SW480 (cell line): ENCODE results near the gene C16orf54.
"Not testable (repeated sequence)": the region's sequence is repeated elsewhere in the genome, so short reads cannot be mapped to it uniquely, and the experiment has no call there.

ENCODE experiments used
- DNase-seq: peaks from one replicate; pipeline ENCODE4 v3.0.0-alpha.2; 2016; ENCODE audit warnings: low spot score

C16orf54 gene

GRCh38 chr16:29767062-29767461, 21.3 kb upstream of the C16orf54 start:
- DNase-seq = no peak

GRCh38 chr16:29766571-29766970, 20.8 kb upstream of the C16orf54 start:
- no peak for DNase-seq

DNA sequence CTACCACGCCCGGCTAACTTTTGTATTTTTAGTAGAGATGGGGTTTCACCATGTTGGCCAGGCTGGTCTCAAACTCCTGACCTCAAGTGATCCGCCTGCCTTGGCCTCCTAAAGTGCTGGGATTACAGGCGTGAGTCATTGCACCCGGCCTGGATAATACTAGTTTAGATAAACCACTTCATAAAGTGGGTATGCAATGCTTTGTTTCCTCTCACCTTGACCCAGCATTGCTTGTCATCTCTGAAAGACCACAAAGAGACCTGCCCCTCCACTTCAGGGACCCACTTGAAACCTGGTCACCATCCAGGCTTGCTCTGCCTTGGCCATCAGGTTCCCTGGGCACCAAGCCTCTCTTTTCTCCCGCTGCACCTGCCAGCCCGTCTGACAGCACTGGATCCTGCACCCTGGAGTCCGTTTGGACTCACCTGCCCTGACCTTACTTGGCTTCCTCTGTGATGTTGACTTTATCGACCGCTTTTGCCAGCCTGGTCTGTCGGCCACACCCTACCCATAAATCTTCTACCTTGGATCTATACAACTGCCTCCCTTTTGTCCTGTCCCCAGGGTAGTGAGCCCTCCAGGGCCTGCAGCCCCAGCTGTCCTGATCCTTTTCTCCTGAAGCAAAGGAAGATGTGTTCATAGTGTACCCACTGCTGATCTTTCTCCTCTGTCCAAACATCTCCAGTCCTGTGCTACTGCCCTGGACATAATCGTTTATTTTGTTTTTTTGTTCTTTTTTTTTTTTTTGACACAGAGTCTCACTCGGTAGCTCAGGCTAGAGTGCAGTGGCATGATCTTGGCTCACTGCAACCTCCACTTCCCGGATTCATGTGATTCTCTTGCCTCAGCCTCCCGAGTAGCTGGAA, 19.6 kb upstream of the C16orf54 start:
- DNase-seq = peak; percentile 88

GRCh38 chr16:29763326-29763725, 17.5 kb upstream of the C16orf54 start:
- DNase-seq = no peak

- DNase-seq = no peak
Measured at GRCh38 chr16:29761882-29762281, 16.1 kb upstream of the C16orf54 start.

GRCh38 chr16:29761280-29761651, 15.5 kb upstream of the C16orf54 start:
- DNase-seq = not testable (repeated sequence)

DNA sequence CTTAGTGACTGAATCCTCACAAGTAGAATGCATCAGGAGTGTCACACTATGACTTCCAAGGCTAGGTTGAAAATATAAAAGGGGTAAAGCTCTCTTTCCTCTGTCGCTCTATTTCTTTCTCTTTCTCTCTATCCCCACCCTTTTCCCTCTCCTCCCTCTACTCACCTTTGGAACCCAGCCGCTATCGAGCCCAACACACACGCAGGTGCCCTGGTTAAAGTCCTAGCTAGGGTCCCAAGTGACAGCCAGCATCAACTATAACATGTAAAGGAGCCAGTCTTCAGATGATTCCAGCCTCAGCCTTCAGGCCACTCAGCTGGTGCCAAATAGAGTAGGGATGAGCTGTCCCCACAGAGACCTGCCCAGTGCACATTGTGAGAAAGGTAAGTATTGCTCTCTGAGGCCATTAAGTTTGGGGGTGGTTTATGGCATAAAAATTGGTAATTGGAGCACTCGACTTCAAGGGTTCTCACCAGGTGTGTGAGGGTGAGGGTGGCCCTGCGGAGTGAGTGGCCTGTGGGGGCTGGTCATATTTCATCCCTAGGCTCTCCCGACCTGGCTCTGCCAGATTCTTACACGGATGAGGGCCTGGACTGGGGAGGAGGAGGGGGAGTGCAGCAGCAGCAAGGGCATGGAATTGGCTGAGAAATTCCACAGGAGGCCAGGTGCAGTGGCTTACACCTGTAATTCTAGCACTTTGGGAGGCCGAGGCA, 14.9 kb upstream of the C16orf54 start:
- no peak for DNase-seq

GRCh38 chr16:29757950-29758466, 12.2 kb upstream of the C16orf54 start:
- DNase-seq = no peak

DNA sequence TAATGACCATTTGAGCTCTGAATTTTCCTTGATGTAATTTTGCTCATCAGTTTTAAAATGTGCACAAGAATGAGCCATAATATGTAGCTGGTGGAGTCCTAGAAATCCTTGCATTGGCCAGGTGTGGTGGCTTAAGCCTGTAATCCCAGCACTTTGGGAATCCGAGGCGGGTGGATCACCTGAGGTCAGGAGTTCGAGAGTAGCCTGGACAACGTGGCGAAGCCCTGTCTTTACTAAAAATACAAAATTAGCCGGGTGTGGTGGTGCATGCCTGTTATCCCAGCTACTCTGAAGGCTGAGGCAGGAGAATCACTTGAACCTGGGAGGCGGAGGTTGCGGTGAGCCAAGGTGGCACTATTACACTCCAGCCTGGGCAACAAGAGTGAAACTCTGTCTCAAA, 11.3 kb upstream of the C16orf54 start:
- DNase-seq = not testable (repeated sequence)

DNA sequence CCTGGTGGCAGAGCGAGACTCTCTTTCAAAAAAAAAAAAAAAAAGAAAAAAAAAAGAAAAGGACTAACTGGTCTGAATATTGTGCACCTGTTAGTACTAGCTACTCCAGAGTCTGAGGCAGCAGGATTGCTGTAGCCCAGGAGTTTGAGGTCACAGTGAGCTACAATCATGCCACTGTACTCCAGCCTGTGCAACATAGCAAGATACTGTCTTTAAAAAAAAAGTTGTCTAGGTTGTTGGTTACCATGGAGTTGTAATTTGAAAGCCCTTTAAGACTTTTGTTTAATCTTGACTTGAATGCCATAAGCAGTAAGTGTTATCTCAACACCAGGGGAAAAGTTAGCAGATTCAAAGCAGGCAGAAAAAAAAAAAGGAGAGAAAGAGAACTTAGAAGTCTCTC, 10.9 kb upstream of the C16orf54 start:
- no peak for DNase-seq

DNA sequence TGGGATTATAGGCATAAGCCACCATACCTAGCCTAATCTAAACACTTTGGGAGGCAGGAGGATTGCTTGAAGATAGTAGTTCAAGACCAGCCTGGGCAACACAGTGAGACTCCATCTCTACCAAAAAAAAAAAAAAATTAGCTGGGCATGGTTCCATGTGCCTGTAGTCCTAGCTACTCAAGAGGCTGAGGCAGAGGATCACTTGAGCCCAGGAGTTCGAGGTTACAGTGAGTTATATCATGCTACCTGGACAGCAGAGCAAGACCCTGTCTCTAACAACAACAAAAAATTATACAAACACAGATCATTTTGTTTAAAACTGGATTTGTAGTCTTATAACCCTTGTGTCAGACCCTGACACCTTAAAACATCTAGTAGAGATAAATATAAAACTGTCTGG, 7.7 kb upstream of the C16orf54 start:
- DNase-seq = no peak

DNA sequence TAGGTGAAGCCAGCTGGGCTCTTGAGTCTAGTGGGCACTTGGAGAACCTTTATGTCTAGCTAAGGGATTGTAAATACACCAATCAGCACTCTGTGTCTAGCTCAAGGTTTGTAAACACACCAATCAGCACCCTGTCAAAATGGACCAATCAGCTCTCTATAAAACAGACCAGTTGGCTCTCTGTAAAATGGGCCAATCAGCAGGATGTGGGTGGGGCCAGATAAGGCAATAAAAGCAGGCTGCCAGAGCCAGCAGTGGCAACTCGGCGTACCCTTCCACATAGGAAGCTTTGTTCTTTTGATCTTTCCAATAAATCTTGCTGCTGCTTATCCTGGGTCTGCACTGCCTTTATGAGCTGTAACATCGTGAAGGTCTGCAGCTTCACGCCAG, 3.0 kb upstream of the C16orf54 start:
- not testable (repeated sequence) for DNase-seq

DNA sequence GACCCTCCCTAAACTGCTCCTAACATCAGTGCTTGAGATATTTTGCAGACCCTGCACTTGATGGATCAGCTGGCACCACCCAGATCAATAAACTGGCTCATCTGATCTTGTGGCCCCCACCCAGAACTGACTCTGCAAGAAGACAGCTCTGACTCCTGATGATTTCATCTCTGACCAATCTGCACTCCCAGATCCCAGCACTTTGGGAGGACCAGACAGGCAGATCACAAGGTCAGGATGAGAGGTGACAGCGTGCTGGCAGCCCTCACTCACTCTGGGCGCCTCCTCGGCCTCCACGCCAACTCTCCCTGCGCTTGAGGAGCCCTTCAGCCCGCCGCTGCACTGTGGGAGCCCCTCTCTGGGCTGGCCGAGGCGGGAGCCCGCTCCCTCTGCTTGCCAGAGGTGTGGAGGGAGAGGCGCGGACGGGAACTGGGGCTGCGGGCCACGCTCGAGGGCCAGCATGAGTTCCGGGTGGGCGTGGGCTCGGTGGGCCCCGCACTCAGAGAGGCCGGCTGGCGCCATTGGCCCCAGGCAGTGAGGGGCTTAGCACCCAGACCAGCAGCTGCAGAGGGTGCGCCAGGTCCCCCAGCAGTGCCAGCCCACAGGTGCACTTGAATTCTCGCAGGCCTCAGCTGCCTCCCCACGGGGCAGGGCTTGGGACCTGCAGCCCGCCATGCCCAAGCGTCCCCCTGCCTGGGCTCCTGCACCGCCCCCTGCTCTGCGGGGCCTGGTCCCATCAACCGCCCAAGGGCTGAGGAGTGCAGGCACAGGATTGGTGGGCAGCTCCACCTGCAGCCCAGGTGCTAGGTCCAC, 2.4 kb upstream of the C16orf54 start:
- DNase-seq = no peak

DNA sequence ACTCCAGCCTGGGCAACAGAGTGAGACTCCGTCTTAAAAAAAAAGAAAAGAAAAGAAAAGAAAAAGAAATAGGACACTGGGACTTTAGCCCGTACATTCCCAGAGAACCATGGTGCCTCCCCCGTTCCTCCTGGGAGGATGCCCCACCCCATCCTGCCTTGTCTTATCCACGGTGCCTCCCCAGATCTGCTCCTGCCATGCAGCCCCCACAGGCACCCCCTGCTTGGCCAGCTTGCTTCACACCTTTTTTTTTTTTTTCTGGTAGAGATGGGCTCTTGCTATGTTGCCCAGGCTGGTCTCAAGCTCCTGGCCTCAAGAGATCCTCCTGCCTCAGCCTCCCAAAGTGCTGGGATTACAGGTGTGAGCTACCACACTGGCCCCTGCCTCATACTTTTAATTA, 728 bp upstream of the C16orf54 start:
- DNase-seq = not testable (repeated sequence)

DNA sequence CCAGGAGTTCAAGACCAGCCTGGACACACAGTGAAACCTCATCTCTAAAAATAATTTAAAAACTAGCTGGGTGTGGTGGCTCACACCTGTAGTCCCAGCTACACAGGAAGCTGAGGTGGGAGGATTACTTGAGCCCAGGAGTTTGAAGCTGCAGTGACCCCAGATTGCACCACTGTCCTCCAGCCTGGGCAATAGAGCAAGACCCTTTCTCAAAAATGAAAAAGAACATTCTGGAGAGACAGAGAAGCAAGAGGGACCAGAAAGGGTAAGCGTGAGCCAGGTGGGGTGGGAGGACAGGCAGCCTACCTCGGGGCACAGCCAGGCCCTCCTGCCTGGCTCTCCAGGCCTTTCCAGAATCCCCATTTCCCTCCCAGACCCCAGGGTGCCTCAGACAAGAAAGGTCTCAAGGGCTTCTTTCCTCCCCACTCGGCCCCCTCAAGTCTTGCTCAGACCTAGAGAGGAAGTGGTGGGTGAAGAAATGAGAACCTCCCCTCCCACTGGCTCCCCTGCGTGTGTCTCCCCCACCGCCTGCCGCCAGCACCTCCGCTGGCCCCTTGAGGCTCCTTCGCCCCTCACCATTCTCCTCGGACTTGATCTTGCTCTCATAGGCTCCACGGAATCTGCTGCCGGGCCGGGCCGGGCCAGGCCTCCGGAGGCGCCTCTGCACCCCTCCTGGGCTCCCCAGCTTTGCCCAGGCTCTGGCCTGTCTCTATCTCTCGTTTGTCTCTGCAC, 503 bp downstream of the C16orf54 start:
- no peak for DNase-seq

DNA sequence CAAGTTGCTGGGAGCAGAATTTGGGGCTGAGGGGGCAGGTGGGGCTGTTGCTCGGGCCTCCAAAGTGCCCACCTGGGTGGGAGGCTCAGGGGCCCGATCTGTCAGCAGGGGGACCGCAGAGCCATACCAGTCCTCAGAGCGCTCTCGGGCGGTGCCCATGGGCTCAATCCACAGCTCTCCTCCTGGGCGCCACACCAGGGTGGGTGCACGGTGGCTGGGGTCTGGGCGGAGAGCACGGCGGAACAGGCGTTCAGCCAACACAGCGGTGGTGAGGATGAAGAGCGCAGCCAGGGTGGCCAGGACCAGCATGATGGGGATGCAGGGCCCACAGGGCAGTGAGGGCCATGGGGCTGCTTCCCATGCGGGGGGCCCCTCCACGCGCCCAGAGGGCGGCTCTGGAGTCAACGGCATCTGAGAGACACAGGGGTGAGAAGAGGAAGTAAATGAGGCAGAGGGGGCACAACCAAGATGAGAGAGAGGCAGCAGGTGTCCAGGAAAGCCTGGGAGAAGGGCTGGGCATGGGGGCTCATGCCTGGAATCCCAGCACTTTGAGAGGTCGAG, 1.2 kb downstream of the C16orf54 start:
- no peak for DNase-seq

- no peak for DNase-seq
Measured at GRCh38 chr16:29743827-29744531, 1.8 kb downstream of the C16orf54 start.

GRCh38 chr16:29743475-29743826, 2.3 kb downstream of the C16orf54 start:
- no peak for DNase-seq

GRCh38 chr16:29742683-29743275, 3.0 kb downstream of the C16orf54 start:
- DNase-seq = no peak

GRCh38 chr16:29740630-29741015, 5.2 kb downstream of the C16orf54 start:
- not testable (repeated sequence) for DNase-seq
